Neural progenitor cell (in vitro differentiated cells): ENCODE results near the gene BMAL2. TPM values are rescaled to one million over a fixed set of nuclear protein-coding genes. Genes with fewer than 3 reads are reported as not detected.

Experiments
- DNase-seq: peaks from one replicate; pipeline ENCODE4 v3.0.0-alpha.2; 2016; ENCODE audit warnings: low spot score
- H2AFZ ChIP-seq: fragments of 200-600 bp; sonication (generic); replicated peaks from 2 replicates; pipeline ENCODE4 v1.6.1; 2016; ENCODE audit warnings: antibody characterized with exemption
- H3F3A ChIP-seq: fragments of 200-600 bp; sonication (generic); 2 replicates; pipeline ENCODE4 v1.6.1; 2016; ENCODE audit warnings: antibody characterized with exemption, low read depth
- H3K27ac ChIP-seq: fragments of 200-600 bp; sonication (generic); 2 replicates; pipeline ENCODE4 v1.5.1; 2016; ENCODE audit warnings: mild to moderate bottlenecking
- H3K27me3 ChIP-seq: fragments of 200-600 bp; sonication (generic); 2 replicates; pipeline ENCODE4 v1.6.1; 2016; ENCODE audit warnings: mild to moderate bottlenecking, moderate library complexity
- H3K36me3 ChIP-seq: fragments of 200-600 bp; sonication (generic); 2 replicates; pipeline ENCODE4 v1.5.1; 2016
- H3K4me1 ChIP-seq: fragments of 200-600 bp; sonication (generic); 2 replicates; pipeline ENCODE4 v1.6.1; 2016; ENCODE audit warnings: mixed run types
- H3K4me2 ChIP-seq: fragments of 200-600 bp; sonication (generic); 2 replicates; pipeline ENCODE4 v1.6.1; 2016
- H3K4me3 ChIP-seq: fragments of 200-600 bp; sonication (generic); 2 replicates; pipeline ENCODE4 v1.5.1; 2016
- H3K79me2 ChIP-seq: fragments of 200-600 bp; sonication (generic); 2 replicates; pipeline ENCODE4 v1.6.1; 2016; ENCODE audit warnings: low read depth
- H3K9ac ChIP-seq: fragments of 200-600 bp; sonication (generic); 2 replicates; pipeline ENCODE4 v1.6.1; 2016
- H3K9me3 ChIP-seq: fragments of 200-600 bp; sonication (generic); 2 replicates; pipeline ENCODE4 v1.5.1; 2016; ENCODE audit warnings: low read depth
- H4K20me1 ChIP-seq: fragments of 200-600 bp; sonication (generic); 2 replicates; pipeline ENCODE4 v1.6.1; 2016; ENCODE audit warnings: low read depth
- H3K27ac Mint-ChIP-seq: 3 replicates; pipeline ENCODE4 v1.8.0; 2021; ENCODE audit warnings: mixed read lengths
- H3K27me3 Mint-ChIP-seq: 2 replicates; pipeline ENCODE4 v1.8.0; 2022; ENCODE audit warnings: low read depth, mild to moderate bottlenecking, inconsistent platforms, moderate library complexity, mixed read lengths; ENCODE audit not compliant: insufficient read depth
- H3K36me3 Mint-ChIP-seq: 3 replicates; pipeline ENCODE4 v1.8.0; 2021; ENCODE audit warnings: mixed read lengths
- H3K4me1 Mint-ChIP-seq: 3 replicates; pipeline ENCODE4 v1.8.0; 2021; ENCODE audit warnings: mixed read lengths
- H3K4me3 Mint-ChIP-seq: 3 replicates; pipeline ENCODE4 v1.8.0; 2021; ENCODE audit warnings: mild to moderate bottlenecking, moderate library complexity, mixed read lengths
- H3K9me3 Mint-ChIP-seq: 3 replicates; pipeline ENCODE4 v1.8.0; 2020; ENCODE audit warnings: mixed read lengths
- CTCF ChIP-seq: fragments of 200-600 bp; sonication (generic); IDR thresholded peaks from 2 replicates; pipeline ENCODE4 v1.5.1; 2017; ENCODE audit warnings: antibody characterized with exemption, mild to moderate bottlenecking
- EZH2 ChIP-seq: fragments of 200-600 bp; sonication (generic); IDR thresholded peaks from 2 replicates; pipeline ENCODE4 v1.6.1; 2017; ENCODE audit warnings: antibody characterized with exemption, mild to moderate bottlenecking, moderate library complexity
- EZH2phosphoT487 ChIP-seq: fragments of 200-600 bp; sonication (generic); IDR thresholded peaks from 2 replicates; pipeline ENCODE4 v1.6.1; 2017; ENCODE audit warnings: antibody characterized with exemption
- total RNA-seq: library from RNA; depleted of rRNA; stranded (reverse); fragments of >200 nt; gene quantifications from 2 replicates; pipeline ENCODE4 v1.2.3, GENCODE V29; 2015; ENCODE audit warnings: low replicate concordance

The BMAL2 gene
- total RNA-seq, 1 donor from 2014 or later = 12.9 TPM

- Histone ChIP-seq H3K4me2 (no peak overlapping the region), H3K4me3 (no peak overlapping the region), H3F3A (no peaks in the 10 kb centered on the region), H3K9ac (no peak overlapping the region), H3K9me3 (no peaks in the 10 kb centered on the region), H3K79me2 (peaks cover 8% of the 10 kb centered on the region), H3K4me1 (no peaks in the 10 kb centered on the region), H2AFZ (no peak overlapping the region), H3K27me3 (no peaks in the 10 kb centered on the region), H3K27ac (no peak overlapping the region), H3K36me3 (no peaks in the 10 kb centered on the region), H4K20me1 (no peaks in the 10 kb centered on the region)
- Mint-ChIP-seq H3K27me3 (peaks cover 3% of the 10 kb centered on the region), H3K4me1 (peaks cover 38% of the 10 kb centered on the region), H3K36me3 (peaks cover 2% of the 10 kb centered on the region), H3K9me3 (peaks cover 2% of the 10 kb centered on the region), H3K27ac (no peak overlapping the region), H3K4me3 (no peak overlapping the region)
- TF ChIP-seq CTCF = no peak
- TF ChIP-seq EZH2 = no peak
- TF ChIP-seq EZH2phosphoT487 = no peak
- no peak for DNase-seq
These were observed 12.1 kb downstream of the BMAL2 start for GRCh38 chr12:27344760-27345159.

GRCh38 chr12:27345376-27345775 is 12.7 kb downstream of the BMAL2 start:
- peaks cover under 1% of the 10 kb centered on the region for H3K9me3 Mint-ChIP-seq
- H3K27ac Mint-ChIP-seq = no peak overlapping the region
- H2AFZ ChIP-seq = no peak overlapping the region
- H3K4me1 Mint-ChIP-seq = peaks cover 38% of the 10 kb centered on the region
- H3F3A ChIP-seq = no peaks in the 10 kb centered on the region
- H3K4me2 ChIP-seq = no peak overlapping the region
- DNase-seq = no peak
- TF ChIP-seq EZH2phosphoT487 (no peak), CTCF (no peak), EZH2 (no peak)
- H3K4me1 ChIP-seq = no peaks in the 10 kb centered on the region
- peaks cover 3% of the 10 kb centered on the region for H3K27me3 Mint-ChIP-seq
- no peaks in the 10 kb centered on the region for H3K9me3 ChIP-seq
- no peaks in the 10 kb centered on the region for H4K20me1 ChIP-seq
- no peak overlapping the region for H3K4me3 Mint-ChIP-seq
- H3K27ac ChIP-seq = no peak overlapping the region
- peaks cover 2% of the 10 kb centered on the region for H3K36me3 Mint-ChIP-seq
- no peak overlapping the region for H3K9ac ChIP-seq
- peaks cover 8% of the 10 kb centered on the region for H3K79me2 ChIP-seq
- H3K4me3 ChIP-seq = no peak overlapping the region
- H3K27me3 ChIP-seq = no peaks in the 10 kb centered on the region
- no peaks in the 10 kb centered on the region for H3K36me3 ChIP-seq

- Mint-ChIP-seq H3K4me3 (no peak overlapping the region), H3K27ac (no peak overlapping the region), H3K4me1 (peaks cover 26% of the 10 kb centered on the region), H3K36me3 (no peaks in the 10 kb centered on the region), H3K27me3 (no peaks in the 10 kb centered on the region), H3K9me3 (no peaks in the 10 kb centered on the region)
- TF ChIP-seq EZH2 (no peak), CTCF (no peak), EZH2phosphoT487 (no peak)
- Histone ChIP-seq H4K20me1 (no peaks in the 10 kb centered on the region), H3K9ac (no peak overlapping the region), H3K27ac (no peak overlapping the region), H3K36me3 (no peaks in the 10 kb centered on the region), H3K79me2 (no peaks in the 10 kb centered on the region), H3K4me2 (no peak overlapping the region), H3K4me3 (no peak overlapping the region), H3K9me3 (no peaks in the 10 kb centered on the region), H2AFZ (no peak overlapping the region), H3K27me3 (no peaks in the 10 kb centered on the region), H3F3A (no peaks in the 10 kb centered on the region), H3K4me1 (no peaks in the 10 kb centered on the region)
- DNase-seq = no peak
These were observed 15.1 kb downstream of the BMAL2 start for GRCh38 chr12:27347779-27348178.

- H3K36me3 Mint-ChIP-seq = no peaks in the 10 kb centered on the region
- H3F3A ChIP-seq = no peaks in the 10 kb centered on the region
- peaks cover 3% of the 10 kb centered on the region for H3K4me1 Mint-ChIP-seq
- no peak overlapping the region for H2AFZ ChIP-seq
- H3K4me2 ChIP-seq = no peak overlapping the region
- H3K27me3 Mint-ChIP-seq = no peaks in the 10 kb centered on the region
- no peak for TF ChIP-seq EZH2phosphoT487
- TF ChIP-seq CTCF = no peak
- TF ChIP-seq EZH2 = no peak
- no peaks in the 10 kb centered on the region for H3K4me1 ChIP-seq
- no peaks in the 10 kb centered on the region for H3K9me3 Mint-ChIP-seq
- H3K27ac ChIP-seq = no peak overlapping the region
- no peaks in the 10 kb centered on the region for H3K79me2 ChIP-seq
- H3K36me3 ChIP-seq = no peaks in the 10 kb centered on the region
- no peaks in the 10 kb centered on the region for H3K9me3 ChIP-seq
- no peak for DNase-seq
- H4K20me1 ChIP-seq = no peaks in the 10 kb centered on the region
- no peak overlapping the region for H3K9ac ChIP-seq
- H3K27ac Mint-ChIP-seq = no peak overlapping the region
- H3K27me3 ChIP-seq = no peaks in the 10 kb centered on the region
- H3K4me3 Mint-ChIP-seq = no peak overlapping the region
- no peak overlapping the region for H3K4me3 ChIP-seq
These were observed 18.8 kb downstream of the BMAL2 start for GRCh38 chr12:27351476-27351875.
